ENCODE measurements around the gene CNP. TPM values are rescaled to one million over a fixed set of nuclear protein-coding genes. Genes with fewer than 3 reads are reported as not detected.

The CNP gene
- total and polyA plus RNA-seq, 8 donors: 53.4 to 75.4 (median 62.6) TPM

GRCh38 chr17:41988418-41988817 is 21.8 kb downstream of the CNP start:
- intact Hi-C loops (cut with DNase I): no loop called here
- Histone ChIP-seq H3K36me3 (peaks cover 0 to 100% of the 10 kb centered on the region in 2 donors), H3K27me3 (no peaks in the 10 kb centered on the region), H3K4me3 (no peak overlapping the region), H3K9me3 (no peaks in the 10 kb centered on the region), H3K4me1 (peaks cover 0 to 4% of the 10 kb centered on the region in 2 donors), H3K27ac (no peak overlapping the region)
- DNase-seq (no peak), ATAC-seq (no peak)
- no peak for TF ChIP-seq CTCF (IDR thresholded peaks at IDR 0.05)

DNA sequence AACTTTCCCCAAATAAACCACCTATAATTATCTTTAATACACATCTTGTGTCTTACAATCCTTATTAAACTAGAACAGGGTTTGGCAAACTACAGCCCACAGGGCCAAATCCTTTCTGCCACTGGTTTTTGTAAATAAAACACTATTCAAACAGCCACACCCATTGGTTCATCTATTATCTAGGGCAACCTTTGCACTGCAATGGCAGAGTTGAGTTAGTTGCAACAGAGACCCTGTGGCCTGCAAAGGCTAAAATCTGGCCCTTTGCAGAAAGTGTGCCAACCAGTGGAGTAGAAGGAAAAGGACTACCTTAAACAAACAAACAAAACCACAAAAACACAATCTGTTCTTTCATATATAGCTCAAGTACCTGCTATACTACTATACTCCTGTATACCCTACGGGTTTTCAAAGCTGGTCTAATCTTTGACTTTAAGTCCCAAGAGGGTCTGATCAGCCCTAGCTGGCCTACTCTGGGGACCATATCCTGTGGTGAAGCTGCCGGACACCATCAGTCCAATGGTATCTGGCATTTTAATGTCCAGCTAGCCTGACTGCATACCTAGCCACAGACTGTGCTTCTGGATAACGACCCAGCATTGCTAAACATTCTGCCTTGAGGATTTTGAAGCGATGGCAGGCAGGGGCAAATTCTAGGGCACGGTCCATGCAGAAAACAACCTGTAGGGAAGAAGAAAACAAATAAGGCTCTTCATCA is 23.3 kb downstream of the CNP start:
- Histone ChIP-seq H3K9me3 (no peaks in the 10 kb centered on the region), H3K36me3 (peaks cover 0 to 100% of the 10 kb centered on the region in 2 donors), H3K4me1 (peaks cover 0 to 4% of the 10 kb centered on the region in 2 donors), H3K27me3 (no peaks in the 10 kb centered on the region), H3K27ac (no peak overlapping the region), H3K4me3 (no peak overlapping the region)
- DNase-seq: peak in 1 of 4 donors; percentile 2
- no peak for TF ChIP-seq CTCF (IDR thresholded peaks at IDR 0.05)
- intact Hi-C loops (cut with DNase I): no loop called here
- ATAC-seq: no peak

GRCh38 chr17:41992576-41992975 is 26.0 kb downstream of the CNP start:
- intact Hi-C loops (cut with DNase I): no loop called here
- Histone ChIP-seq H3K4me1 (peaks cover 0 to 4% of the 10 kb centered on the region in 2 donors), H3K9me3 (no peaks in the 10 kb centered on the region), H3K27ac (no peak overlapping the region), H3K36me3 (peaks cover 0 to 100% of the 10 kb centered on the region in 2 donors), H3K4me3 (no peak overlapping the region), H3K27me3 (no peaks in the 10 kb centered on the region)
- TF ChIP-seq CTCF (IDR thresholded peaks at IDR 0.05): no peak
- no peak for ATAC-seq
- no peak for DNase-seq

DNA sequence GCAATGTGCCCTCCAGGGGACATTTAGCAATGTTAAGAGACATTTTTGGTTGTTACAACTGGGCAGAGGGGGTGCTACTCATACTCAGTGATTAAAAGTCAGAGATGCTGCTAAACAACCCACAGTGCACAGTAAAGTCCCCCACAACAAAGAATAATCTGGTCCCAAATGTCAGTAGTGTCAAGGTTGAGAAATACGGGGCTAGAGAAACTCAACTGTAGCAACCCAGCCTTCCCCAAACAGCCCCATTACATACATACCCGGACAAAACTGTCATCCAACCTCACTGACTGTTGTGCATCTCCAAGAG is 30.2 kb downstream of the CNP start:
- ATAC-seq (no peak), DNase-seq (no peak)
- Histone ChIP-seq H3K27ac (no peak overlapping the region), H3K4me3 (no peak overlapping the region), H3K4me1 (peaks cover 0 to 20% of the 10 kb centered on the region in 2 donors), H3K9me3 (no peaks in the 10 kb centered on the region), H3K27me3 (no peaks in the 10 kb centered on the region), H3K36me3 (peaks cover 0 to 88% of the 10 kb centered on the region in 2 donors)
- intact Hi-C loops (cut with DNase I): no loop called here
- no peak for TF ChIP-seq CTCF (IDR thresholded peaks at IDR 0.05)

DNA sequence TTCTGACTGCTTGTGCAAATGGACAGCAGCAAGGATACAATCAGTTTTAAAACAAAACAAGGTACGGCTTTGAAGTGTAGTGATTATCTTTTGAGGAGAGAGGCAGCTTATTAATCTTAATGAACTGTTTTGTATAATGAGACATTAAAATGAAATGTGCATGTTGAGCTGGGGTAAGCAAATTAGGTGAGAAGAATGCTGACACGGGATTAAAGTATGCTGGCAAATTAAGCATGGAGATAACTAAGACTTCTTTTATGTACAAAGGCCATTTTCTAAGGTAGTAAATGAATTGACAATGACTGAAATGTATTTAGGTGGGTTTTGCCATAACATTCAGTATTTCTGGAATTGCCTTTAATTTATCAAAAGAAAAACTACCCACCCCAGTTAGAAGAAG is 31.9 kb downstream of the CNP start:
- H3K9me3 ChIP-seq: no peaks in the 10 kb centered on the region
- H3K27me3 ChIP-seq: no peaks in the 10 kb centered on the region
- no peak overlapping the region for H3K4me3 ChIP-seq
- no peak for DNase-seq
- ATAC-seq: no peak
- TF ChIP-seq CTCF (IDR thresholded peaks at IDR 0.05): no peak
- H3K27ac ChIP-seq: no peak overlapping the region
- peaks cover 0 to 36% of the 10 kb centered on the region in 2 donors for H3K4me1 ChIP-seq
- intact Hi-C loops (cut with DNase I): no loop called here
- peaks cover 0 to 80% of the 10 kb centered on the region in 2 donors for H3K36me3 ChIP-seq

All from left lung (tissue), 10 donors.